Mononuclear cell (primary cell): ENCODE measurements around the gene FAM156B. TPM values are rescaled to one million over a fixed set of nuclear protein-coding genes. Genes with fewer than 3 reads are reported as not detected.
"Not testable (repeated sequence)": the region's sequence is repeated elsewhere in the genome, so short reads cannot be mapped to it uniquely, and the experiment has no call there.

Source experiments
- H3K27me3 ChIP-seq: 2 replicates; pipeline ENCODE4 v1.6.0; 2011; ENCODE audit warnings: low read length, control low read depth; ENCODE audit not compliant: insufficient read depth
- H3K4me1 ChIP-seq: 2 replicates; pipeline ENCODE4 v1.5.1; 2011; ENCODE audit warnings: mild to moderate bottlenecking, low read length, control low read depth; ENCODE audit not compliant: insufficient read depth
- H3K4me3 ChIP-seq: 2 replicates; pipeline ENCODE4 v1.5.1; 2011; ENCODE audit warnings: mild to moderate bottlenecking, low read length, moderate library complexity
- H3K9me3 ChIP-seq: 2 replicates; pipeline ENCODE4 v1.5.1; 2011; ENCODE audit warnings: low read depth, mild to moderate bottlenecking, control low read depth, low read length
- total RNA-seq: library from RNA; depleted of rRNA; stranded (reverse); fragments of >200 nt; gene quantifications from one replicate; pipeline ENCODE4 v1.2.3, GENCODE V29; 2012

FAM156B gene
- 6.2 TPM for total RNA-seq

- not testable (repeated sequence) for H3K4me1 ChIP-seq, H3K27me3 ChIP-seq, H3K9me3 ChIP-seq, H3K4me3 ChIP-seq
Measured at GRCh38 chrX:52896855-52897709, at the start of gene FAM156B. TSS of gene FAM156B (plus strand) at chrX:52897330. CDS start at chrX:52907226, 9,896 bp downstream.

DNA sequence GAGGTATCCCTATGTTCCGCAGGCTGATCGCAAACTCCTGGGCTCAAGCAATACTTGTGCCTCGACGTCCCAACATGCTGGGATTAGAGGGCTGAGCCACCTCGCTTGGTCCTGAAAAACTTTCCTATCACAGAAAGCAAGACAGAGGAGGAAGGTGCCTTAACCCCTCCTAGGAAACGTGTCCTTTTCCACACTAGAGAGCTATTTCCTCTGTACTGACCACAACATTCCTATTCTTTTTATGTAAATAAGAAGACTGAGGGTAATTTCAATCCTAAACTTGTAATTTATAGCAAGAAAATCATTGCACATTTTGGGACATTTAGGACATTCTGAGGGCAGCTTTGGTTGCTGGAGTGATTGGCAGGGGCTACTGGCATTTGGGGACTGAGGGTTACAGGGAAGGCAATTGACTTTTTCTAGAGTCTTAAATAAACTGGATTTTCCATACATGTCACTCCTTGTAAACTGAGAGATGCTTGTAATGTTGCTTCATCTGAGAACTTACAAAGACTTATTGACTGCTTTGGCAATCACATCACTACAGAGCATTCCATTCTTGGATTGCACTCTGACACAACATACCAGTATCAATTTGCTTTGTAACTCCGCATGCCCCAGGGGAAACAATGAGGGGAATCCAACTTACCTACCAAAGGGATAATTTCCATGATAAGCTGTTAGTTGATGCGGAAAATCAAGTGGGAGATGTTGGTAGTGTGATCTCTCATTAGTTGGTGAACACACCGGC lies 44.8 kb upstream of the FAM156B start:
- Histone ChIP-seq H3K27me3 (no peaks in the 10 kb centered on the region), H3K4me3 (no peak overlapping the region), H3K9me3 (no peaks in the 10 kb centered on the region), H3K4me1 (no peaks in the 10 kb centered on the region)

DNA sequence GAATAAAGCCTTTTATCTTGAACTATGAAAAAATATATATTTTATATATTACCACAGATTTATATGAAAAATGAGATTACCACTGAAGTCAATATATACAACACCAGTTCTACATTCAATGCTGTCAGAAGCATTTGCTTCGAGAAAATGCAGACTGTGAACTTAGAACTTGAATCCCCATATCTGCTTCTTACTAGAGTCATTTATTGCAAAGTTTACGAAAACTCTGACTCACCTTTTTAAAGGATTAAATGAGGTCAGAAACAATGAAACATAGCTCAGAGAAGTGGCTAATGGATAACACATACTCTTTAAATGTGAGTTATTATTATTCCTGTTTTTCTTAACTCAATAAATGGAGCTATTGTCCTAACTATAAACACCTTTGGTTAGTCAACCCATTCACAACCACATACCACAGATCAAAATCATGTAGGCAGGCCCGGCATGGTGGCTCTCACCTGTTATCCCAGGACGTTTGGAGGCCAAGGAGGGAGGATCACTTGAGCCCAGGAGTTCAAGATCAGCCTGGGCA lies 40.1 kb upstream of the FAM156B start:
- not testable (repeated sequence) for H3K4me1 ChIP-seq, H3K4me3 ChIP-seq, H3K9me3 ChIP-seq, H3K27me3 ChIP-seq

DNA sequence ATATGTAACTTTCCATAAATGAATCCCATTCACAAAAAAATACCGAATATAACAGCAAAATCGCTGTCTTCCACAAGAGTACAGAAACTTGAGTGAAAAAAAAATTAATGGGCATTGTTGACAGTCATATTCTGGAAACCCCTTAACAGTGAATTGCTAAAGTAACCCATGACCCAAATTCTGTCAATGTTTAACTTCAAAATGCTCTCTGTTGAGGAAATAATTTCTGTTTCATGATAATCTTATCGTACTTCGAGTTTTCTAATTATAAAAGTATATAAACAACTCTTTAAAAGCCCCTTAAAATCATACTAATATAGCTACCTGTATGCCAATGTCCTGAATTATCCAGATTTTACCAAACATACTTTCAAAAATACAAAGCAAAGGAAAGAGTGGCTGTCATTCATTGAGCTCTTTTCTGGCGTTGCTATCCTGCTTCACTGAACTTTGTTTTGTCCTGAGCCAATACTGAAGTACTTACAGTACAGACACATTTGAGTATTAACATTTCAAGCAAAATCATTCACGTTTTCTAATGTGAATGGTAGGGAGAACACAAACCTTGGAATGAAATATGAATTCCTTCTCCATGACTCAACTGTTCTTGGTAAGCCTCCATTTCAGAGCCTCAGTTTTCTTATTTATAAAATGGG lies 31.7 kb upstream of the FAM156B start:
- Histone ChIP-seq H3K4me3 (no peak overlapping the region), H3K9me3 (no peaks in the 10 kb centered on the region), H3K4me1 (no peaks in the 10 kb centered on the region), H3K27me3 (no peaks in the 10 kb centered on the region)

GRCh38 chrX:52867610-52868348 lies 29.4 kb upstream of the FAM156B start, which contains the start of gene XAGE3:
TSS of gene XAGE3 (minus strand) at chrX:52868083. CDS start at chrX:52867133, 950 bp downstream.
- H3K4me3 ChIP-seq: no peak within 1 kb of the TSS
- no peaks in the 10 kb centered on the region for H3K27me3 ChIP-seq
- no peaks in the 10 kb centered on the region for H3K4me1 ChIP-seq
- no peaks in the 10 kb centered on the region for H3K9me3 ChIP-seq

- no peaks in the 10 kb centered on the region for H3K4me1 ChIP-seq
- H3K9me3 ChIP-seq: no peaks in the 10 kb centered on the region
Measured at GRCh38 chrX:52870046-52870445, 27.1 kb upstream of the FAM156B start.

DNA sequence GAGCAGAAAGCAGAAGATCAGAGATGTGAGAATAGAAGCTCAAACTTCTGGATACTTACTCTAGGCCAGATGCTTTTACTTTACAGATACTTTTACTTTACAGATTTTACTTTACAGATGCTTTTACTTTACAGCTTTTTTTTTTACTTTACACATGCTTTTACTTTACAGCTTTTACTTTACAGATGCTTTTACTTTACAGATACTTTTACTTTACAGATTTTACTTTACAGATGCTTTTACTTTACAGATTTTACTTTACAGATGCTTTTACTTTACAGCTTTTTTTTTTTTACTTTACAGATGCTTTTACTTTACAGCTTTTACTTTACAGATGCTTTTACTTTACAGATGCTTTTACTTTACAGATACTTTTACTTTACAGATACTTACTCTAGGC lies 23.3 kb upstream of the FAM156B start:
- not testable (repeated sequence) for H3K4me3 ChIP-seq, H3K9me3 ChIP-seq, H3K27me3 ChIP-seq, H3K4me1 ChIP-seq

More at GRCh38 chrX:52870046-52870445, 27.1 kb upstream of the FAM156B start:
- no peaks in the 10 kb centered on the region for H3K27me3 ChIP-seq
- H3K4me3 ChIP-seq: no peak overlapping the region

GRCh38 chrX:52874661-52875060 lies 22.5 kb upstream of the FAM156B start:
- Histone ChIP-seq H3K9me3 (no peaks in the 10 kb centered on the region), H3K27me3 (no peaks in the 10 kb centered on the region), H3K4me1 (no peaks in the 10 kb centered on the region), H3K4me3 (no peak overlapping the region)

GRCh38 chrX:52875436-52875835 lies 21.7 kb upstream of the FAM156B start:
- H3K4me1 ChIP-seq, H3K4me3 ChIP-seq, H3K27me3 ChIP-seq, H3K9me3 ChIP-seq: not testable (repeated sequence)

GRCh38 chrX:52876386-52876785 lies 20.7 kb upstream of the FAM156B start:
- not testable (repeated sequence) for H3K9me3 ChIP-seq, H3K4me3 ChIP-seq, H3K27me3 ChIP-seq, H3K4me1 ChIP-seq

- H3K4me1 ChIP-seq, H3K27me3 ChIP-seq, H3K9me3 ChIP-seq, H3K4me3 ChIP-seq: not testable (repeated sequence)
Measured at GRCh38 chrX:52887459-52887858, 9.7 kb upstream of the FAM156B start.

DNA sequence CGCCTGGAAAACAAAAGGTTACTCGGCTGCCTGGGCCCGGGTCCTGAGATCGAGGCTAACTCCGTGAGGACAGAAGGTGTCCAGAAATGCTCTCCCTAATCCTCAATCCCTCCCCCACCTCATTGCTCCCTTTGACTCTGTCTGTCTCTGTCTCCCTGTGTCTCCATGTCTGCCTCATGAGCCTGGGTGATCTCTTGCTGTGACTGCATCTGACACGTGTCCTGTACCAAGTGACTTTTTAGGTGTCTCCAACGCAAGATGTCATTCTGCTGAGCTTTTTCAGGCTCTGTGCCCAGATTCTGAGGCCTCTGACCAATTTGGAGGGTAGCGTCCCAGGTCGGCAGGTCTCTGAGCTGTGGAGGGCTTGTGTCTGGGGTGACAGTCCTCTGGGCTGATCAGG lies 9.0 kb upstream of the FAM156B start:
- not testable (repeated sequence) for H3K27me3 ChIP-seq, H3K4me1 ChIP-seq, H3K4me3 ChIP-seq, H3K9me3 ChIP-seq

GRCh38 chrX:52896438-52896837 lies 692 bp upstream of the FAM156B start:
- H3K9me3 ChIP-seq, H3K27me3 ChIP-seq, H3K4me1 ChIP-seq, H3K4me3 ChIP-seq: not testable (repeated sequence)

GRCh38 chrX:52905531-52905930 lies 8.4 kb downstream of the FAM156B start:
- not testable (repeated sequence) for H3K4me3 ChIP-seq, H3K27me3 ChIP-seq, H3K4me1 ChIP-seq, H3K9me3 ChIP-seq
